GM18907 (cell line): Measurements from ENCODE around the gene RPS6KA1.

Experiments used
- ATAC-seq: cut with Tn5 transposase; IDR thresholded peaks from one replicate; pipeline ENCODE4 v1.9.1; 2021; ENCODE audit warnings: mild to moderate bottlenecking, moderate library complexity; ENCODE audit not compliant: unreplicated experiment

Gene RPS6KA1

GRCh38 chr1:26530895-26531598 lies 1.5 kb downstream of the RPS6KA1 start:
- no peak for ATAC-seq

- ATAC-seq, result no peak
These were observed 2.1 kb downstream of the RPS6KA1 start for GRCh38 chr1:26531651-26532131.

GRCh38 chr1:26533951-26534509 lies 4.5 kb downstream of the RPS6KA1 start:
- no peak for ATAC-seq

- no peak for ATAC-seq
These were observed 5.6 kb downstream of the RPS6KA1 start for GRCh38 chr1:26535201-26535600.

GRCh38 chr1:26536081-26536480 lies 6.5 kb downstream of the RPS6KA1 start:
- ATAC-seq, result no peak

- ATAC-seq, result no peak
These were observed 7.0 kb downstream of the RPS6KA1 start for GRCh38 chr1:26536521-26536920.

GRCh38 chr1:26537951-26538352 lies 8.4 kb downstream of the RPS6KA1 start:
- ATAC-seq, result no peak

GRCh38 chr1:26538480-26539412 lies 9.2 kb downstream of the RPS6KA1 start:
- no peak for ATAC-seq

- no peak for ATAC-seq
These were observed 10.2 kb downstream of the RPS6KA1 start for GRCh38 chr1:26539722-26540121.

GRCh38 chr1:26540351-26540750 lies 10.8 kb downstream of the RPS6KA1 start:
- ATAC-seq, result no peak

- peak; percentile 0 for ATAC-seq
These were observed 11.9 kb downstream of the RPS6KA1 start for GRCh38 chr1:26541431-26541815.

- ATAC-seq, result peak; percentile 55
These were observed 12.5 kb downstream of the RPS6KA1 start for GRCh38 chr1:26541816-26542711.

- ATAC-seq, result no peak
These were observed 13.3 kb downstream of the RPS6KA1 start for GRCh38 chr1:26542771-26543451.

- no peak for ATAC-seq
These were observed 13.9 kb downstream of the RPS6KA1 start for GRCh38 chr1:26543462-26543861.

GRCh38 chr1:26544126-26544525 lies 14.6 kb downstream of the RPS6KA1 start:
- ATAC-seq, result no peak

- peak; percentile 4 for ATAC-seq
These were observed 16.4 kb downstream of the RPS6KA1 start for GRCh38 chr1:26545969-26546323.

GRCh38 chr1:26546375-26546774 lies 16.8 kb downstream of the RPS6KA1 start:
- no peak for ATAC-seq

- no peak for ATAC-seq
These were observed 17.3 kb downstream of the RPS6KA1 start for GRCh38 chr1:26546819-26547218.

GRCh38 chr1:26548841-26549240 lies 19.3 kb downstream of the RPS6KA1 start:
- ATAC-seq, result no peak

GRCh38 chr1:26550946-26551345 lies 21.4 kb downstream of the RPS6KA1 start:
- ATAC-seq, result no peak
